Peyer's patch (tissue), 4 donors: Measurements from ENCODE around the gene GAS2L1. TPM values are rescaled to one million over a fixed set of nuclear protein-coding genes. Genes with fewer than 3 reads are reported as not detected.
A peak's percentile ranks its signal among the peaks of the same experiment; 100 is the strongest.

ENCODE experiments used
- DNase-seq, 3 donors: peaks; one replicate each; pipeline ENCODE4 v3.0.0-alpha.2; 2017 to 2019
- H3K27ac ChIP-seq, 4 donors: fragments of 200-600 bp; sonication (generic); one replicate each; pipeline ENCODE4 v1.5.1; 2016 to 2019
- H3K27me3 ChIP-seq, 2 donors: fragments of 200-600 bp; sonication (generic); one replicate each; pipeline ENCODE4 v1.5.1; 2019
- H3K36me3 ChIP-seq, 3 donors: fragments of 200-600 bp; sonication (generic); one replicate each; pipeline ENCODE4 v1.5.1; 2016 to 2019
- H3K4me1 ChIP-seq, 4 donors: fragments of 200-600 bp; sonication (generic); one replicate each; pipeline ENCODE4 v1.5.1; 2016 to 2019
- H3K4me3 ChIP-seq, 4 donors: fragments of 200-600 bp; sonication (generic); 1 replicate in 3 of 4; 2 replicates in 1 of 4; pipeline ENCODE4 v1.5.1; 2016 to 2019; ENCODE audit warnings: mild to moderate bottlenecking in 1 of 4
- H3K9me3 ChIP-seq, 4 donors: fragments of 200-600 bp; sonication (generic); one replicate each; pipeline ENCODE4 v1.5.1; 2016 to 2019; ENCODE audit warnings: mild to moderate bottlenecking in 1 of 4
- CTCF ChIP-seq, 6 experiments: fragments of 450-650 bp in 4 of 6; fragments of 200-600 bp in 2 of 6; sonication (generic) in 1 of 6; IDR thresholded peaks; one replicate each; pipeline ENCODE4 v1.5.1; 2017 to 2019; ENCODE audit warnings: antibody characterized with exemption in 6 of 6, mild to moderate bottlenecking in 3 of 6, moderate library complexity in 1 of 6
- POLR2A ChIP-seq, 2 donors: fragments of 450-650 bp; IDR thresholded peaks; one replicate each; pipeline ENCODE4 v1.5.1; 2017; ENCODE audit warnings: antibody characterized with exemption in 2 of 2, mild to moderate bottlenecking in 2 of 2, moderate library complexity in 2 of 2
- total RNA-seq, 4 donors: library from RNA; depleted of rRNA; stranded (reverse); fragments of >200 nt; gene quantifications; one replicate each; pipeline ENCODE4 v1.1.0, GENCODE V29; 2016

The GAS2L1 gene
- total RNA-seq, 4 donors from 2014 or later, result 20.6 to 63.1 (median 35.6) TPM

- Histone ChIP-seq H3K4me1 (peaks cover 16 to 80% (median 28%) of the 10 kb centered on the region in 4 donors), H3K27ac (peak overlapping the region in 1 of 4 donors; percentile 73)
- no peak for DNase-seq
These were observed 6.0 kb downstream of the GAS2L1 start for GRCh38 chr22:29312218-29313125.

GRCh38 chr22:29313126-29313575, 6.7 kb downstream of the GAS2L1 start:
- peak in 1 of 3 donors; percentile 74 for DNase-seq

More at GRCh38 chr22:29312218-29313125, 6.0 kb downstream of the GAS2L1 start:
- no peaks in the 10 kb centered on the region for H3K9me3 ChIP-seq
- H3K36me3 ChIP-seq, result no peaks in the 10 kb centered on the region
- no peak for TF ChIP-seq CTCF (IDR thresholded peaks at IDR 0.05)
- TF ChIP-seq POLR2A (IDR thresholded peaks at IDR 0.05), result no peak
- H3K4me3 ChIP-seq, result no peak overlapping the region
- peaks cover 0 to 19% of the 10 kb centered on the region in 2 donors for H3K27me3 ChIP-seq

GRCh38 chr22:29313576-29314466, 7.4 kb downstream of the GAS2L1 start:
- Histone ChIP-seq H3K36me3 (no peaks in the 10 kb centered on the region), H3K9me3 (no peaks in the 10 kb centered on the region), H3K27me3 (peaks cover 0 to 19% of the 10 kb centered on the region in 2 donors), H3K4me1 (peaks cover 16 to 67% (median 27%) of the 10 kb centered on the region in 4 donors), H3K27ac (no peak overlapping the region), H3K4me3 (peak overlapping the region in 1 of 4 donors; percentile 44)
- TF ChIP-seq CTCF (IDR thresholded peaks at IDR 0.05) (no peak), POLR2A (IDR thresholded peaks at IDR 0.05) (no peak)
- DNase-seq, result peak in 2 of 3 donors; percentile 61 to 68

More at GRCh38 chr22:29313126-29313575, 6.7 kb downstream of the GAS2L1 start:
- Histone ChIP-seq H3K4me1 (peaks cover 16 to 74% (median 27%) of the 10 kb centered on the region in 4 donors), H3K9me3 (no peaks in the 10 kb centered on the region), H3K4me3 (no peak overlapping the region), H3K27ac (no peak overlapping the region), H3K27me3 (peaks cover 0 to 19% of the 10 kb centered on the region in 2 donors), H3K36me3 (no peaks in the 10 kb centered on the region)
- TF ChIP-seq CTCF (IDR thresholded peaks at IDR 0.05) (peak in 5 of 6 experiments; percentile 34 to 95 (median 83)), POLR2A (IDR thresholded peaks at IDR 0.05) (no peak)

- Histone ChIP-seq H3K27ac (no peak overlapping the region), H3K4me3 (peak overlapping the region in 3 of 4 donors; percentile 30 to 52 (median 44)), H3K36me3 (no peaks in the 10 kb centered on the region), H3K9me3 (no peaks in the 10 kb centered on the region), H3K27me3 (peaks cover 0 to 19% of the 10 kb centered on the region in 2 donors), H3K4me1 (peaks cover 9 to 58% (median 25%) of the 10 kb centered on the region in 4 donors)
- DNase-seq, result peak in 1 of 3 donors; percentile 60
- TF ChIP-seq POLR2A (IDR thresholded peaks at IDR 0.05) (no peak), CTCF (IDR thresholded peaks at IDR 0.05) (no peak)
These were observed 8.3 kb downstream of the GAS2L1 start for GRCh38 chr22:29314537-29315285.
